GM12878 (cell line): ENCODE measurements around the gene OSBPL2. TPM values are rescaled to one million over a fixed set of nuclear protein-coding genes. Genes with fewer than 3 reads are reported as not detected.

Experiments
- ATAC-seq: fragments of 200-7000 bp; cut with Tn5 transposase; 3 replicates; pipeline ENCODE4 v1.9.1; 2020; ENCODE audit warnings: mild to moderate bottlenecking, moderate library complexity
- BruUV-seq: library from RNA; stranded (reverse); fragments of 400-500 nt; replicated peaks from 2 replicates; lab custom pipeline; 2021; lab: Mats Ljungman, UMichigan
- CTCF ChIA-PET: fragments of 300-600 bp; sonication (Branson Sonifier 250); formaldehyde crosslinking; extraction: SDS; loops from one replicate; lab custom pipeline; 2021; ENCODE audit warnings: inconsistent platforms; lab: Yijun Ruan, JAX
- POLR2A ChIA-PET: fragments of 350-600 bp; formaldehyde crosslinking; extraction: SDS; loops from one replicate; lab custom pipeline; 2021; ENCODE audit warnings: inconsistent platforms; lab: Charles Lee
- RAD21 ChIA-PET: fragments of 300-600 bp; sonication (Branson Sonifier 250); formaldehyde crosslinking; loops from one replicate; lab custom pipeline; 2023; ENCODE audit warnings: antibody characterized with exemption; ENCODE audit not compliant: unreplicated experiment; lab: Charles Lee
- SMC1A ChIA-PET: fragments of 300-600 bp; sonication (Branson Sonifier 250); formaldehyde crosslinking; loops from one replicate; lab custom pipeline; 2023; ENCODE audit not compliant: unreplicated experiment, uncharacterized antibody; lab: Charles Lee
- DNase-seq: peaks from one replicate; pipeline ENCODE4 v3.0.0-alpha.2; 2011; ENCODE audit warnings: low read depth, low spot score
- FAIRE-seq: peaks from 3 replicates; lab custom pipeline; 2011; peaks lifted over from hg19 to GRCh38; lab: Jason Lieb, UNC
- H2AFZ ChIP-seq: 2 replicates; pipeline ENCODE4 v1.6.0; 2011; ENCODE audit warnings: low read depth, low read length, control low read depth; ENCODE audit not compliant: control insufficient read depth
- H3K27ac ChIP-seq: 2 replicates; pipeline ENCODE4 v1.5.1; 2011; ENCODE audit warnings: control low read depth; ENCODE audit not compliant: control insufficient read depth, insufficient read depth
- H3K27me3 ChIP-seq, 2 experiments: replicated peaks in 1 of 2; 2 replicates each; pipeline versions ENCODE4 v1.6.0 to v1.6.1; 2011; ENCODE audit warnings: low read length in 1 of 2; ENCODE audit not compliant: control insufficient read depth in 2 of 2, insufficient read depth in 2 of 2
- H3K36me3 ChIP-seq, 2 experiments: 2 replicates each; pipeline ENCODE4 v1.5.1; 2011; ENCODE audit warnings: low read length in 1 of 2; ENCODE audit not compliant: control insufficient read depth in 2 of 2, insufficient read depth in 2 of 2
- H3K4me1 ChIP-seq: 2 replicates; pipeline ENCODE4 v1.6.1; 2011; ENCODE audit warnings: mild to moderate bottlenecking, low read length, moderate library complexity, mixed read lengths; ENCODE audit not compliant: control insufficient read depth, insufficient read depth
- H3K4me2 ChIP-seq: 2 replicates; pipeline ENCODE4 v1.6.0; 2011; ENCODE audit warnings: control low read depth; ENCODE audit not compliant: control insufficient read depth, insufficient read depth
- H3K4me3 ChIP-seq: fragments of 200-600 bp; sonication (generic); 2 replicates; pipeline ENCODE4 v1.5.1; 2016
- H3K79me2 ChIP-seq: 2 replicates; pipeline ENCODE4 v1.6.0; 2011; ENCODE audit warnings: low read length; ENCODE audit not compliant: control insufficient read depth, insufficient read depth
- H3K9ac ChIP-seq: 2 replicates; pipeline ENCODE4 v1.8.0; 2011; ENCODE audit warnings: low read length, control low read depth, mixed read lengths; ENCODE audit not compliant: control insufficient read depth, insufficient read depth
- H3K9me3 ChIP-seq: replicated peaks from 3 replicates; pipeline ENCODE4 v1.5.1; 2011; ENCODE audit warnings: mild to moderate bottlenecking, low read length; ENCODE audit not compliant: control insufficient read depth, insufficient read depth
- H4K20me1 ChIP-seq: 2 replicates; pipeline ENCODE4 v1.6.0; 2011; ENCODE audit not compliant: control insufficient read depth, insufficient read depth
- EP300 ChIP-seq, 2 experiments: fragments of 150-350 bp in 1 of 2; IDR thresholded peaks; 2 replicates each; pipeline ENCODE4 v1.6.1; 2011 to 2012; ENCODE audit warnings: low read depth in 2 of 2, low read length in 2 of 2, borderline replicate concordance in 1 of 2, improper control_type of control experiment in 1 of 2, inconsistent platforms in 1 of 2; ENCODE audit not compliant: control insufficient read depth in 1 of 2
- JUNB ChIP-seq: IDR thresholded peaks from 2 replicates; pipeline ENCODE4 v1.6.1; 2016; ENCODE audit warnings: antibody characterized with exemption, mild to moderate bottlenecking
- NFYB ChIP-seq: IDR thresholded peaks from 2 replicates; pipeline ENCODE4 v1.6.1; 2011; ENCODE audit warnings: low read depth, mild to moderate bottlenecking, low read length, improper control_type of control experiment, moderate library complexity; ENCODE audit not compliant: insufficient read depth
- PRDM15 ChIP-seq: fragments of 450-650 bp; formaldehyde crosslinking; IDR thresholded peaks from 2 replicates; pipeline ENCODE4 v1.4.0; 2020; ENCODE audit warnings: mild to moderate bottlenecking, moderate library complexity
- RFX5 ChIP-seq: IDR thresholded peaks from 2 replicates; pipeline ENCODE4 v1.6.1; 2011; ENCODE audit warnings: low read depth, low read length, improper control_type of control experiment
- ZNF207 ChIP-seq: fragments of 450-650 bp; IDR thresholded peaks from 2 replicates; pipeline ENCODE4 v1.6.1; 2014; ENCODE audit warnings: antibody characterized with exemption, mild to moderate bottlenecking, borderline replicate concordance
- WGBS: methylation state at CpG from one replicate; pipeline ENCODE4 v1.1.6; 2016; ENCODE audit warnings: low lambda C conversion rate; ENCODE audit not compliant: insufficient replicate concordance, insufficient coverage; ENCODE audit errors: missing lambda C conversion rate; 5-methylcytosine and 5-hydroxymethylcytosine counted together
- in situ Hi-C: fragments of 300-500 bp; cut with MboI; formaldehyde crosslinking; loops from 9 replicates; pipeline ENCODE4 v1.14.3; 2018; ENCODE audit warnings: mixed read lengths
- intact Hi-C: fragments of 100-400 bp; cut with micrococcal nuclease; formaldehyde crosslinking; loops from one replicate; pipeline ENCODE4 v1.14.2; 2022; ENCODE audit not compliant: unreplicated experiment
- polyA plus RNA-seq, 11 experiments: library from polyadenylated mRNA; depleted of rRNA in 4 of 11; unstranded in 6 of 11; stranded (reverse) in 5 of 11; fragments of >200 nt; fragmentation: Nextera tagmentation in 4 of 11; fragmentation: Illumina TruSeq in 1 of 11; extraction: Ambion mirVana in 4 of 11; extraction: Trizol in 1 of 11; gene quantifications; 1 replicate in 1 of 11; 2 replicates in 10 of 11; pipeline versions ENCODE4 v1.2.1 to v1.2.3, GENCODE V29; 2011 to 2016; ENCODE audit warnings: inconsistent platforms in 2 of 11, missing spikeins in 2 of 11, low read depth in 1 of 11
- total RNA-seq, 4 experiments: library from RNA; depleted of rRNA in 3 of 4; stranded (reverse); fragments of >200 nt in 3 of 4; fragmentation: Illumina TruSeq in 1 of 4; extraction: Trizol in 1 of 4; gene quantifications; 2 replicates each; pipeline versions ENCODE4 v1.2.1 to v1.2.3, GENCODE V29; 2013 to 2021
- TF ChIP-seq, protein P1 (sequence below): fragments of 450-650 bp; IDR thresholded peaks from 2 replicates; pipeline ENCODE4 v1.6.1; 2017; ENCODE audit warnings: mild to moderate bottlenecking, moderate library complexity
- TF ChIP-seq, protein P2 (sequence below): fragments of 450-650 bp; formaldehyde crosslinking; IDR thresholded peaks from 2 replicates; pipeline ENCODE4 v1.5.0; 2022; ENCODE audit warnings: mild to moderate bottlenecking, missing genetic modification characterization

Gene OSBPL2
- total and polyA plus RNA-seq, 10 of the 15 experiments (the other 5 are each of a cell fraction or from before 2014, with no cell fraction given), result 2.8 to 22.3 (median 14.7) TPM

- Histone ChIP-seq H3K36me3 (no peaks in the 10 kb centered on the region; a peak in 2 of 4 replicates), H3K27ac (no peak overlapping the region), H3K4me1 (peaks cover 8% of the 10 kb centered on the region), H3K4me2 (no peak overlapping the region), H3K9ac (no peak overlapping the region), H3K27me3 (no peaks in the 10 kb centered on the region), H3K9me3 (no peaks in the 10 kb centered on the region), H4K20me1 (no peaks in the 10 kb centered on the region; the same call in 1 of the 2 replicates), H3K79me2 (peaks cover 18% of the 10 kb centered on the region), H2AFZ (no peak overlapping the region), H3K4me3 (no peak overlapping the region)
- RAD21 ChIA-PET, result no interaction called here
- TF ChIP-seq PRDM15 (no peak), JUNB (no peak), RFX5 (no peak), NFYB (no peak), ZNF207 (no peak), EP300 (IDR thresholded peaks at IDR 0.05; ENCODE audit: borderline replicate concordance in 1 of 2, control insufficient read depth in 1 of 2, low read depth in 2 of 2, low read length in 2 of 2) (no peak)
- TF ChIP-seq, protein P1, sequence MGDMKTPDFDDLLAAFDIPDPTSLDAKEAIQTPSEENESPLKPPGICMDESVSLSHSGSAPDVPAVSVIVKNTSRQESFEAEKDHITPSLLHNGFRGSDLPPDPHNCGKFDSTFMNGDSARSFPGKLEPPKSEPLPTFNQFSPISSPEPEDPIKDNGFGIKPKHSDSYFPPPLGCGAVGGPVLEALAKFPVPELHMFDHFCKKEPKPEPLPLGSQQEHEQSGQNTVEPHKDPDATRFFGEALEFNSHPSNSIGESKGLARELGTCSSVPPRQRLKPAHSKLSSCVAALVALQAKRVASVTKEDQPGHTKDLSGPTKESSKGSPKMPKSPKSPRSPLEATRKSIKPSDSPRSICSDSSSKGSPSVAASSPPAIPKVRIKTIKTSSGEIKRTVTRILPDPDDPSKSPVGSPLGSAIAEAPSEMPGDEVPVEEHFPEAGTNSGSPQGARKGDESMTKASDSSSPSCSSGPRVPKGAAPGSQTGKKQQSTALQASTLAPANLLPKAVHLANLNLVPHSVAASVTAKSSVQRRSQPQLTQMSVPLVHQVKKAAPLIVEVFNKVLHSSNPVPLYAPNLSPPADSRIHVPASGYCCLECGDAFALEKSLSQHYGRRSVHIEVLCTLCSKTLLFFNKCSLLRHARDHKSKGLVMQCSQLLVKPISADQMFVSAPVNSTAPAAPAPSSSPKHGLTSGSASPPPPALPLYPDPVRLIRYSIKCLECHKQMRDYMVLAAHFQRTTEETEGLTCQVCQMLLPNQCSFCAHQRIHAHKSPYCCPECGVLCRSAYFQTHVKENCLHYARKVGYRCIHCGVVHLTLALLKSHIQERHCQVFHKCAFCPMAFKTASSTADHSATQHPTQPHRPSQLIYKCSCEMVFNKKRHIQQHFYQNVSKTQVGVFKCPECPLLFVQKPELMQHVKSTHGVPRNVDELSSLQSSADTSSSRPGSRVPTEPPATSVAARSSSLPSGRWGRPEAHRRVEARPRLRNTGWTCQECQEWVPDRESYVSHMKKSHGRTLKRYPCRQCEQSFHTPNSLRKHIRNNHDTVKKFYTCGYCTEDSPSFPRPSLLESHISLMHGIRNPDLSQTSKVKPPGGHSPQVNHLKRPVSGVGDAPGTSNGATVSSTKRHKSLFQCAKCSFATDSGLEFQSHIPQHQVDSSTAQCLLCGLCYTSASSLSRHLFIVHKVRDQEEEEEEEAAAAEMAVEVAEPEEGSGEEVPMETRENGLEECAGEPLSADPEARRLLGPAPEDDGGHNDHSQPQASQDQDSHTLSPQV, result no peak
- TF ChIP-seq, protein P2, sequence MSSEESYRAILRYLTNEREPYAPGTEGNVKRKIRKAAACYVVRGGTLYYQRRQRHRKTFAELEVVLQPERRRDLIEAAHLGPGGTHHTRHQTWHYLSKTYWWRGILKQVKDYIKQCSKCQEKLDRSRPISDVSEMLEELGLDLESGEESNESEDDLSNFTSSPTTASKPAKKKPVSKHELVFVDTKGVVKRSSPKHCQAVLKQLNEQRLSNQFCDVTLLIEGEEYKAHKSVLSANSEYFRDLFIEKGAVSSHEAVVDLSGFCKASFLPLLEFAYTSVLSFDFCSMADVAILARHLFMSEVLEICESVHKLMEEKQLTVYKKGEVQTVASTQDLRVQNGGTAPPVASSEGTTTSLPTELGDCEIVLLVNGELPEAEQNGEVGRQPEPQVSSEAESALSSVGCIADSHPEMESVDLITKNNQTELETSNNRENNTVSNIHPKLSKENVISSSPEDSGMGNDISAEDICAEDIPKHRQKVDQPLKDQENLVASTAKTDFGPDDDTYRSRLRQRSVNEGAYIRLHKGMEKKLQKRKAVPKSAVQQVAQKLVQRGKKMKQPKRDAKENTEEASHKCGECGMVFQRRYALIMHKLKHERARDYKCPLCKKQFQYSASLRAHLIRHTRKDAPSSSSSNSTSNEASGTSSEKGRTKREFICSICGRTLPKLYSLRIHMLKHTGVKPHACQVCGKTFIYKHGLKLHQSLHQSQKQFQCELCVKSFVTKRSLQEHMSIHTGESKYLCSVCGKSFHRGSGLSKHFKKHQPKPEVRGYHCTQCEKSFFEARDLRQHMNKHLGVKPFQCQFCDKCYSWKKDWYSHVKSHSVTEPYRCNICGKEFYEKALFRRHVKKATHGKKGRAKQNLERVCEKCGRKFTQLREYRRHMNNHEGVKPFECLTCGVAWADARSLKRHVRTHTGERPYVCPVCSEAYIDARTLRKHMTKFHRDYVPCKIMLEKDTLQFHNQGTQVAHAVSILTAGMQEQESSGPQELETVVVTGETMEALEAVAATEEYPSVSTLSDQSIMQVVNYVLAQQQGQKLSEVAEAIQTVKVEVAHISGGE (CRISPR knock-in tag), result no peak
- no TSS peak for BruUV-seq
- ATAC-seq (no peak), FAIRE-seq (no peak), DNase-seq (no peak)
- in situ Hi-C loops, result no loop called here
- CTCF ChIA-PET, result no interaction called here
- SMC1A ChIA-PET, result no interaction called here
- WGBS, result 97% methylated on average over 12 of the region's 22 CpGs
- POLR2A ChIA-PET, result interaction anchor here (0.6 kb wide), 1 partner anchor 141 kb away, joined by 3 read pairs; no protein-coding TSS in a partner anchor
- intact Hi-C loops, result no loop called here
Measured at GRCh38 chr20:62243106-62243505, 4.8 kb downstream of the OSBPL2 start.
